ENCODE measurements around the gene SCYGR7.
"Not testable (repeated sequence)": the region's sequence is repeated elsewhere in the genome, so short reads cannot be mapped to it uniquely, and the experiment has no call there.

SCYGR7 gene, protein sequence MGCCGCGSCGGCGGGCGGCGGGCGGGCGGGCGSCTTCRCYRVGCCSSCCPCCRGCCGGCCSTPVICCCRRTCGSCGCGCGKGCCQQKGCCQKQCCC

GRCh38 chr2:227728035-227728434 is at the start of gene SCYGR7:
Gene SCYGR7, plus strand, starts transcription at chr2:227728335. Its CDS starts 0 bp downstream, at chr2:227728335.
- no peak for DNase-seq (ENCODE audit: low spot score)

- DNase-seq (ENCODE audit: low spot score) = no peak
Measured at GRCh38 chr2:227684258-227684657, 43.9 kb upstream of the SCYGR7 start.

GRCh38 chr2:227687189-227687588 is 40.9 kb upstream of the SCYGR7 start:
- DNase-seq (ENCODE audit: low spot score) = no peak

- DNase-seq (ENCODE audit: low spot score) = peak; percentile 3
Measured at GRCh38 chr2:227696990-227697679, 31.0 kb upstream of the SCYGR7 start.

- no peak for DNase-seq (ENCODE audit: low spot score)
Measured at GRCh38 chr2:227701556-227701955, 26.6 kb upstream of the SCYGR7 start.

GRCh38 chr2:227703280-227703732 is 24.8 kb upstream of the SCYGR7 start:
- no peak for DNase-seq (ENCODE audit: low spot score)

- no peak for DNase-seq (ENCODE audit: low spot score)
Measured at GRCh38 chr2:227703961-227704360, 24.2 kb upstream of the SCYGR7 start.

DNA sequence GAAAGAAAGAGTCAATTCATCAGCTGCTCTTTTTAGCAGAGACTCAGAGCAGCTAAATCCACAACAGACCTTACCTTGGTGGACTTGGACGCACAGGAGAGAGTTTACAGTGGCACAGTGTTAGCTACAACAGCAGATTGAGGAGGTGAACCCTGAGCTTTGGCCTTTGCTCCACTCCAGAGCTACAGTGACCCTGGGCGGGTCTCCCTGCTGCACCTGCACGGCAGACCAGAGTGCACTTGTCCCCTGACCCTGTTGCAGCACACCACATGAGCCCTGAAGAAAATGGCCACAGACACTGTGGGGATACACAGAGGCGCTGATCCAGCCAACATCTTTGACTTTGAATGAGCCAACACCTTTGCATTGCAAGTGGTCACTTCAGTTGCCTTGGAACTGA is 21.3 kb upstream of the SCYGR7 start:
- no peak for DNase-seq (ENCODE audit: low spot score)

DNA sequence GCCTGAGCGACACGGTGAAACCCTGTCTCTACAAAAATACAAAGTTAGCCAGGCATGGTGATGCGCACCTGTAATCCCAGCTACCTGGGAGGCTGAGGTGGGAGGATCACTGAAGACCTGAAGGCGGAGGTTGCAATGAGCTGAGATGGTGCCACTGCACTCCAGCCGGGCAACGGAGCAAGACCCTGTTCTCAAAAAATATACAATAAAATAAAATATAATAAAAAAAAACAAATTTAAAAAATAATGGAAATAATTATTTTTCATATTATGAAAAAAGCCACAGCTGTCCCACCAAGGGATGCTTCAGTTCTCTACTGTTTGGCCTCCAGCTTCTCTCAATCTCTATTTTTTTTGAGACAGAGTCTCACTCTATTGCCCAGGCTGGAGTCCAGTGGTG is 20.7 kb upstream of the SCYGR7 start:
- DNase-seq (ENCODE audit: low spot score) = no peak

DNA sequence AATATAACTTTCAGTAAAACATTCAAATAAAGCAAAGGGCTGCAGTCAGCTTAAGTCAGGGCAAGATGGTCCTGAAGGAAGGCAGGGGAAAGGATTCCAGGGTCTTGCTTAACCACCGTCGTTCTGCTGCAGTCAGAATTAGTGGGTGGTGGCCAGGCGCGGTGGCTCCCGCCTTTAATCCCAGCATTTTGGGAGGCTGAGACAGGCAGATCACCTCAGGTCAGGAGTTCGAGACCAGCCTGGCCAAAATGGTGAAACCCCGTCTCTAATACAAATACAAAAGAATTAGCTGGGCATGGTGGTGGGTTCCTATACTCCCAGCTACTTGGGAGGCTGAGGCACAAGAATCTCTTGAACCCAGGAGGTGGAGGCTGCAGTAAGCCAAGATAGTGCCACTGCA is 17.1 kb upstream of the SCYGR7 start:
- DNase-seq (ENCODE audit: low spot score) = no peak

GRCh38 chr2:227713291-227713690 is 14.8 kb upstream of the SCYGR7 start:
- no peak for DNase-seq (ENCODE audit: low spot score)

GRCh38 chr2:227716501-227716900 is 11.6 kb upstream of the SCYGR7 start:
- DNase-seq (ENCODE audit: low spot score) = no peak

DNA sequence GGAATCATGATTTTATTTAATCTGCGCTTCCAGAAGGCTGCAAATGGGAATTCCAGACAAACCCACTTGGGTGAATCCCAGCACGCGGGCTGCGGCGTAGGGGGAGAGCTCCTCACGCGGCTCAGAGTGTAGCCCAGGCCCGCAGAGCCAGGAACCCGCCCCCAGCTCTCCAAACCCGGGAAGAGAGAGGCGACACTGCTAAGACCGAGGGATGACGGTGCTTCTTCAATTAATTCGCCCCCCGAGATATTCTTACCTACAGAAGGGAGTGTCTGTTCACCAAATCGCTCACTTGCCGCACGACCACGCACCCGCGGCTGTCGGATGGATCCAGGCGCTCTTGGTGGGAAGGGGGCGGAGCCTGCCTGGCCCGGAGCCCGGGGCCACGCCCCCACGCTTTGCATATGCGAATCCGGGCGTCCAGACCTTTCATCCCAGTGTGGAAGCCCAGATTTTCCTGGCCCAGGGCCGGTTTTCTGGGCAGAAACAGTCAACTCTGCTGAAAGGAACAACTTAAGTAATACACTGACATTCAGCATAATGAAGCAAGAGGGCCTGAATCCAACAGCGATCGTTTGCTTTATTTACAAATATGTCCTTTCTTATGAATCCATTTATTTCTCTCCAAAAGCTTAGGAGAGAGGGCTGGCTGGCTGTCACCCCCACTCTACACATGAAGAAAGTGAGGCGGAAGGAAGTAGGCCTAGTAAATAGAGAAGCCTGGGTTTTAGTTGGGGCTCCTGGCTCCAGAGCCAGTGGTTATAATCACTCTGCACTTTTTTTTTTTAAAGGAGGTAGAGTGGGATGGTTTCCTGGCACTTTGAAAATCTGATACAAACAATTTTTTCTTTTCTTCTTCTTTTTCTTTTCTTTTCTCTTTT is 10.2 kb upstream of the SCYGR7 start, which contains the start of gene SLC19A3:
TSS of gene SLC19A3 (minus strand) at position 342 of the 881 bp plus-strand sequence. CDS start 15,710 bp downstream, outside the sequence.
- peak; percentile 79 for DNase-seq (ENCODE audit: low spot score)

DNA sequence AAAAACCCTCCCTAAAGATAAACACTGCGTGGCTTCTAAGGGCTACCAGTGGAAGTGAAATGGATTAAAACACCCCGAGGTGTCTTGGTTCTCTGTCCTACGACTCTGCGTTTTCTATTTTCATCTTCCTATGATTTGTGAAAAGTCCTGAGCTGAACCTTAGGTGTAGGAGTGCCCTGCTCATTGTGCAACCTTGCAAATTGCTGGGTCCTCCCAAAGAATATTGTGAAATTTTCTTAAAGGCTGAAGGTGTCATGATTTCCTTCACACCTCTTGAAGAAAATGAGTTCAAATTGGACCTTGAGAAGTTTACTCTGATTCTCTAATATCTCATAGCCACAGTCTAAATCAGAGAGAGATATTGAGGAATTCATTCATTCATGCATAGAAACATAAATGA is 8.5 kb upstream of the SCYGR7 start:
- peak; percentile 18 for DNase-seq (ENCODE audit: low spot score)

GRCh38 chr2:227720680-227721079 is 7.5 kb upstream of the SCYGR7 start:
- no peak for DNase-seq (ENCODE audit: low spot score)

DNA sequence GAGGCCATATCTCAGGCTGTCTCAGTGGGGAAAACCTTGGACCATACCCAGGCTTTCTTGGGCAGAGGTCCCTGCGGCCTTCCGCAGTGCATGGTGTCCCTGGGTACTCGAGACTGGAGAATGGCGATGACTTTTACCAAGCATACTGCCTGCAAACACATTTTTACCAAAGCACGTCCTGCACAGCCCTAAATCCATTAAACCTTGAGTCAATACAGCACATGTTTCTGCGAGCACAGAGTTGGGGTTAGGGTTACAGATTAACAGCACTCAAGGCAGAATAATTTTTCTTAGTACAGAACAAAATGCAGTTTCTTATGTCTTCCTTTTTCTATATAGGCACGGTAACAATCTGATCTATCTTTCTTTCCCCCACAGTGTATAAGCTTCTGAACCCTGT is 5.3 kb upstream of the SCYGR7 start:
- not testable (repeated sequence) for DNase-seq (ENCODE audit: low spot score)

- no peak for DNase-seq (ENCODE audit: low spot score)
Measured at GRCh38 chr2:227724394-227725039, 3.6 kb upstream of the SCYGR7 start, which contains the start of gene SCYGR6. Gene SCYGR6, minus strand, starts transcription at chr2:227724757. Its CDS starts 0 bp downstream, at chr2:227724757.

DNA sequence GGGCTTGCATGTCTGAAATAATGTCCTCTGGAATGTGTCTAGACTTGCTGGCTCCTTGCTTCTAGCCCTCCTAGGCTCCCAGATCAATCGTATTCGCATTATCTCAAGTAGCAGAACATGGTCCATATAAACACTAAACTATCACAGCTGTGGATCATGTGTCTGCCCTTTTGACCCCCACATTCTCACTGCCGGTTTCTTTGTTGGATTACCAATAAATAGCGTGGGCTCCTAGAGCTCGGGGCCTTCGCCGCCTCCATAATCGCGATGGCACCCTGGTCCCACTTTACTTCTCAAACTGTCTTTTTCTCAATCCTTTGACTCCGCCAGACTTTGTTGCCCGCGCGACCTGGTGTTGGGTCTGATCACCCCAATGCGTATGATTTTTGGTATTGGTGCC is 11.2 kb downstream of the SCYGR7 start:
- DNase-seq (ENCODE audit: low spot score) = no peak

- not testable (repeated sequence) for DNase-seq (ENCODE audit: low spot score)
Measured at GRCh38 chr2:227740705-227741104, 12.6 kb downstream of the SCYGR7 start.

DNA sequence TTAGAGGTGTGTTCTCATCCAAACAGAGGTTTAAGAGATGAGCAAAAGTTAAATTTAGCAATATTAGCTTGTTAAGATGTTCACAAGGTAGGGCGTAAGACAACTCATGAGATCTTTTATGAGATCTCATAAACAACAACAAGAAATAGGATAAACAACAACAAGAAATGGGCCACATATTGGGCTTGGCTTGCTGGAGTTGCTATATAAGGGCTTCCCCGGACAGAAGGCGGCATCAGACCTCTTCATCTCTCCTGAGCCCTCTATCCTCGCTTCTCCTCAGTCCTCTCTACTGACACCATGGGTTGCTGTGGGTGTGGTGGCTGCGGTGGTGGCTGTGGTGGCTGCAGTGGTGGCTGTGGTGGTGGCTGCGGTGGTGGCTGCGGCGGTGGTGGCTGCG is 17.5 kb downstream of the SCYGR7 start, which contains the start of gene SCYGR8:
TSS of gene SCYGR8 (plus strand) at position 301 of the 400 bp plus-strand sequence. CDS start at position 301, 0 bp downstream.
- DNase-seq (ENCODE audit: low spot score) = no peak

DNA sequence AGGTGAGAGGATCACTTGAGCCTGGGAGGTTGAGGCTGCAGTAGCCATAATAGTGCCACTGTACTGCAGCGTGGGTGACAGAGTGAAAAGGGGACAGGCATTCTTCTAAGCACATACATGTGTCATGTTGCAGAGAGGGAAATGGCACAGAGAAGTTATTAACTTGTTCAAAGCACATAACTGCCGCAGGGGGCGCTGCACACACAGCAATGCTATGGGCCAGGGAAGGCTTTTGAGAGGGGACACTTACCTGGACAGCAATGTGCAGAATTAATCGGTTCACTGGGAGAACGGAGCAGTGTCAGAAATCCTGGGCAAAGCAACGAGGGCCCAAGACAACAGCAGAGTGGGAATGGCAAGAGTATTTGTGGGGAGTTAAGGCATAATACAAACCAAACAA is 19.9 kb downstream of the SCYGR7 start:
- DNase-seq (ENCODE audit: low spot score) = no peak

- DNase-seq (ENCODE audit: low spot score) = not testable (repeated sequence)
Measured at GRCh38 chr2:227756261-227756660, 28.1 kb downstream of the SCYGR7 start.
